Fibroblast of the conjunctiva (primary cell): Measurements from ENCODE around the gene CRYBG2.
A peak's percentile ranks its signal among the peaks of the same experiment; 100 is the strongest.
"Not testable (repeated sequence)": the region's sequence is repeated elsewhere in the genome, so short reads cannot be mapped to it uniquely, and the experiment has no call there.

ENCODE experiments used
- DNase-seq: peaks from one replicate; pipeline ENCODE4 v3.0.0-alpha.2; 2010; ENCODE audit warnings: low read depth

CRYBG2 gene

DNA sequence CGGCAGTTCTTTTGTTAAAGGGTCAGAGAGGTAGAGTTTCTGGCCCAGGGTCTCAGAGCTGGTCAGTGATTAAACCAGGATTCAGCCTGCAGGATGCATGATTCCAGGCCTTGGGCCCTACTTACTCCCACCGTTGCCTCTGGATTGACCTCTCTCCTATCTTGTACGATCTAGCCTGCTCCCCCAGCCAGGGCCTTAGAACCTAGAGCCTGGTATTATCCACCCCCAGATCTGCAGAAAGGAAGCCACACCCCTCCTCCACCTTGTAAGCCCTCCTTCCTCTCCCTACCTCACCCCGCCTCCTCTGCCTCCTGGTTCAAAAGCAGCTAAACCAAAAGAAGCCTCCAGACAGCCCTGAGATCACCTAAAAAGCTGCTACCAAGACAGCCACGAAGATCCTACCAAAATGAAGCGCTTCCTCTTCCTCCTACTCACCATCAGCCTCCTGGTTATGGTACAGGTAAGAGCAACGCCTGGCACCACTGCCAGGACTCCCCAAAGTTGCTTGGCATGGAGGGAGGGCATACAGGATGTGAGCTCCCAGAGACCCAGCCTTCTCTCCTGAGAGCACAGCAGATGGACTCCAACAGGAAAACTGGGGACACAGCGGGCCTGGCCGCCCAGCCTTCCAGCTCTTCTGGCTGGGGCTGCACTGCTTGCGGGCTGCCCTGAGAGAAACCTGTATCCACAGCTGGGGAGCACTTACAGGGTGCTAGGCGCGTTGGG is 36.2 kb downstream of the CRYBG2 start, which contains the start of gene CD52:
TSS of gene CD52 (plus strand) at position 347 of the 726 bp plus-strand sequence. CDS start at position 407, 60 bp downstream.
- DNase-seq = no peak

GRCh38 chr1:26317146-26317545 is 36.8 kb downstream of the CRYBG2 start:
- no peak for DNase-seq

DNA sequence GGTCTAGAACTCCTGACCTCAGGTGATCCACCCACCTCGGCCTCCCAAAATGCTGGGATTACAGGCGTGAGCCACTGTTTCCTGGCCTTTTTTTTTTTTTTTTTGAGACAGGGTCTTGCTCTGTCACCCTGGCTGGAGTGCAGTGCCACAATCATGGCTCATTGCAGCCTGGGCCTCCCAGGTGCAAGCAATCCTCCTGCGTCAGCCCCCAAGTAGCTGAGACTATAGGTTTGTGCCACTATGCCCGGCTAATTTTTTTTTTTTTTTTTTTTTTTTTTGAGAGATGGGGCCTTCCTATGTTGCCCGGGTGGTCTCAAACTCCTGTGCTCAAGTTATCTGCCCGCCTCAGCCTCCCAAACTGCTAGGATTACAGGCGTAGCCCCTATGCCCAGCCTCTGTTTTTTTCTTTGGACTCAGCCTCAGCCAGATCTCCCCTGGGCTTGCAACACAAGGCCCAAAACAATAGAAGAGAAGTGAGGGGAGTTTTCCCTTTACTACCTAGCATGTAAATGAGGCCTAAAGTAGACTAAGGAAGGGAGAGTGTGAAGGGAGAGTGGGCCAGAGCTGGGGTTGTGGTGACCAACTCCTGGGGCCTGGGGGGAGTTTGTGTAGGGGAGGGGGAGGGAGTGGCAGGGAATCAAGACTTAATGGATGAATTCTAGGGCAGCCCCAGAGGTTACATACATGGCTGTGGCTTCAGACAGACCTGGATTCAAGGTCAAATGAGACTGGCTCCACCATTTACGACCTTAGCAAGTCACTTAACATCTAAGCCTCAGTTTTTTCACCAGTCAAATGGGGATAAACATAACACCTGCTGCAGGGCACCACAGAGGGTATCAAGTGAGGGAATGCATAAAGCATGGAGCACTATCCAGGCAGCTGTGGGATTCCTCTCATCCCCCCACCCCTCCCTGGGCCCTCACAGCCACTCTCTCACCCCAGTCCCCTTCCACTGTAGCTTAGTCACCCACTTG is 37.8 kb downstream of the CRYBG2 start:
- no peak for DNase-seq

GRCh38 chr1:26314501-26314900 is 39.4 kb downstream of the CRYBG2 start:
- DNase-seq = no peak

DNA sequence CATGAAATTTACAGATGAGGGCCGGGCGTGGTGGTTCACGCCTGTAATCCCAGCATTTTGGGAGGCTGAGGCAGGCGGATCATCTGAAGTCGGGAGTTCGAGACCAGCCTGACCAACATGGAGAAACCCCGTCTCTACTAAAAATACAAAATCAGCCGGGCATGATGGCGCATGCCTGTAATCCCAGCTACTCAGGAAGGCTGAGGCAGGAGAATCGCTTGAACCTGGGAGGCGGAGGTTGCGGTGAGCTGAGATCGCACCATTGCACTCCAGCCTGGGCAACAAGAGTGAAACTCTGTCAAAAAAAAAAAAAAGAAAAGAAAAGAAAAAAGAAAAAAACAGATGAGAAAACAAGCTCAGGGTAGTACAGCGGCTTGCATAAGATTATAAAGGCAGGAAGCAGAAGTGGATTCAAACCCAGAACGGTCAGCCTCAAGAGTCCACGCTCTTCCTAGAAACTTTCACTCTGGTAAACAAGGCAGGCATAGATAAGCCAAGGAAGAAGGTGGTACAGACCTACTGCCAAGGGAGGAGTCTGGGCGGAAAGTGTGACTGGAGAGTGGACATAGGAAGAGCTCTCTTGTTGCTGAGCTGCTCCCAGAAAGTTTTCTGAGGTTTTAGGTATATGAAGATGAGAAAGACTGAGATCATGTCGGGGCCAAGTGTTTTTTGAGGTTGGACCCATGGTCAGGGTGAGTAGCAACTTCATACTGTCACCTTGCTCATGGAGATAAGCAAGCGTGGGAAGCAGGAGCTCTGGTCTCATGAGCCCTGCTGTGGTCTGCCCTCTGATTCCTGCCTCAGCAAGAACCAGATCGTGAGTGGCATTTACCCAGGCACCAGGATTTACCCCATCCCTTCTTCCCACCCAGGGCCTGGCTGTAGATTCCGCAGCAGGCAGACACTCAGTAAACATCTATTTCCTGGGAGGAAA is 45.7 kb downstream of the CRYBG2 start:
- not testable (repeated sequence) for DNase-seq

DNA sequence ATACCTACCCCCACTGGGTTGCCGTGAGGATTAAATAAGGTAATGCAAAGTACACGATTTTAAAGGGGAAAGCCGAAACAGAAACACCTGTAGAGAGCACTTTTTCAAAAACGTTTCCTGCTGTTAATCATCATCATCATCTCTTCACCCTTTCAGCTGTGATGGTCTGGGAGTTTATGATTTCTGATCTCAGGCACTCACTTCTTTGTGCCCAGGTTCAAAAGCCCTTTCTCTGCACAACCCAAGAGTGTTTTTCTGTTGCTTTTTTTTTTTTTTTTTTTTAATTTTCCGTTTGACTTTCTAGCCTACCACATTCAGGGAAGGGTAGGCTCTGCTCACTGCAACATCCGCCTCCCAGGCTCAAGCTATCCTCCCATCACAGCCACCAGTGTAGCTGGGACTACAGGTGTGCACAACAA is 46.6 kb downstream of the CRYBG2 start:
- DNase-seq = no peak

DNA sequence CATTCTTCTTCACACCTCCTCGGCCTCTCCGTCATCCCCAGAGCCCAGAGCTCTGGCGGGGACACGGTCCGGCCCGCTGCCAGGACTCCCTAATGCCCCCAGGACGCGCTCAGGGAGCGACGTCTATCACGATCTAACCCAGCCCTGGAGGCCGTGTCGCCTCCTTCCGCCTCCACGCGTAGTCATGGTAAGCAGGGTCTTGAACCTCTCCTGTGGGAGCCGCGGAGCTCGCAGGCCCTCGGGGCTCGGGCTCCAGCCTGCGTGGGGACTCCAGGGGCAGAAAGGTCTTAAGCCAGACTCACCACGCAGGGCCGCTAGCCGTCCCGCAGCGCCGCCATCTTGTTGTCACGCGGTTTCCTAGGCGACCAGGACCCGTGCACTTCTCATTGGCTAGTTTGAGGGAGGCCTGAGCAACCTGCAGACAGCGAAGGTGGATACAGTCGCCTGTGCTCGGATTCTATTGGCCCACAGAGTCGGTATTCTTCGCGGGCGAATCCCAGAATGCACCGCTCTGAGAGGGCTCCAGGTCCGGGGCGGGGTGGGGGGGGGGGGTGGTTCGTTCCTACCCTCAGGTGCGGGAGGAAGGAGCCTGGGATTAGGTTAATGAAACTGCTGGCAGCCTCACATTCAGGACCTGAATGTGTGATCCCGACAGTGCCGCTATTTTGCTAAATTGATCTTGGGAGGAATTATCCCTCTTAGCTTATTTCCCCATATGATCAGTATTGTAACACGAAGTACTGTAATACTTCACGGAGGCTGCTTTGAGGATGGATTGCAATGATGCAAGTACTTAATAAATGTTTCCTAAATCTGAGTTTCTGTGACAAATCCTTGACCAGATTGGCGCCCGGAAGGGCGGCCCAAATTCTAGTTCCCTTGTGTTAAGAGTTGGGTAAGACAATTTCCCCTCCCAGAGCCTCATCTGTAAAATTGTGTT is 47.4 kb downstream of the CRYBG2 start, which contains the start of gene UBXN11:
TSS of gene UBXN11 (minus strand) at position 347 of the 940 bp plus-strand sequence. CDS start 3,753 bp downstream, outside the sequence.
- DNase-seq = peak; percentile 89

DNA sequence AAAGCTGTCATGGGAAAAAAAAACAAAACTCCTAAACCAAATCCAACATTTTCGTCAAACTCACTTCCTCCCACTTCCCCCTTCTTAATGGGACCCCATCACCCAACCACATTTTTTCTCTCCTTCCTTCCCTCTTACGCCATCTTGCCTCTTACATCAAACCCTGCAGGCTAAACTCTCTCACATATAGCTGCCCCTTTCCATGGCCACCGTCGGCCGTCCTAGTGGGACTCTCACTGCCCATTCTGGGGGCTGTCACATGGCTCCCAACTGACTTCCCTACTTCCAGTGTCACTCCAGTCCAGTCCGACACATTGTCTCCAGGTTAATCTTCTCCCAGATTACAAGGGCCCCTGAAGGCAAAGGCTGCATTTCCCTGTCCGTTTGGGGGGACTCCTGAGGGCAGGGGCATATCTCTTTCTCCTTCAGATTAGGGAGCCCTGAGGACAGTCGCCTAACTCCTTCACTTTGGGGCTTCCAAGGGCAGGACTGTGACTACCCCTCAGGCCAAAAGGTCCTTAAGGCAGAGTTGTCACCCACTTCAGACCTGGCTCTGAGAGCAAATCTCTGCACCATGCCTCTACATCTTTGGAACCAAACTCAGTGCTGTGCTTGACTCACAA is 48.2 kb downstream of the CRYBG2 start:
- no peak for DNase-seq

- peak; percentile 68 for DNase-seq
Measured at GRCh38 chr1:26302733-26303405, 51.1 kb downstream of the CRYBG2 start.

- DNase-seq = no peak
Measured at GRCh38 chr1:26300578-26301275, 53.2 kb downstream of the CRYBG2 start.

GRCh38 chr1:26297791-26298124 is 56.2 kb downstream of the CRYBG2 start:
- DNase-seq = no peak

DNA sequence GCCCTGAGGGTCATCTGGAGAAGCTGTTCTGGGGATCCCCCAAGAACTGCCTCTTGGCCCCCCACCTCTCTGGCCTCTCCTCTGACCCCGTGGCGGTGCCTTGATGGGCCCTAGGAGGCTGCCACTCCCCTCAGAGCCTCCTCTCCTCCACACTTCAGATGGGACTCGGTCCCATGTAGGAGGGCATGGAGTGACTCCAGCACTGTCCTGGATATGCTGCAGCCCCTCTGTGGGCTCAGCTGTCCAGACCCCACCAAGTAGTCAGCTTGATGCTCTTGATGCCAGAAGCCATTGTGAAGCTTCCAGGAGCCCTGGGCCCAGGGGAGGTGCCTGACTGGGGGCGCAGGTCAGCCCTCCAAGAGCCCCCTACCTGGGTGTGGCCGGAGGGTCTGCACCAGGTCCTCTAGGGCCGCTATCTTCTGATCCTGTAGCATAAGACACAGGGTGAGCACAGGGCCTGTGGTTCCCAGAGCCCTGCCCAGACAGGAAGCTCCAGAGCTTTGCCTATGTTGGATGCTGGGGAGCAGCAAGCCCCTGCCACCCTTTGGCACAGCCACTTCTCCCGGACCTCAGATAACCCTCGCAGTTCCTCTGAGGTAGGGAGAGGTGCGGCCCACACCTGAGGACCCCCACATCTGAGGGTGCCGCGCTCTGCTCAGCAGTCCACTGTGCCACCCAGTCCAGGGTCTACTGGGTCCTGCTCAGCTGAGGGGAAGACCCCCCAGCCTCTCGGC is 56.7 kb downstream of the CRYBG2 start:
- DNase-seq = no peak

DNA sequence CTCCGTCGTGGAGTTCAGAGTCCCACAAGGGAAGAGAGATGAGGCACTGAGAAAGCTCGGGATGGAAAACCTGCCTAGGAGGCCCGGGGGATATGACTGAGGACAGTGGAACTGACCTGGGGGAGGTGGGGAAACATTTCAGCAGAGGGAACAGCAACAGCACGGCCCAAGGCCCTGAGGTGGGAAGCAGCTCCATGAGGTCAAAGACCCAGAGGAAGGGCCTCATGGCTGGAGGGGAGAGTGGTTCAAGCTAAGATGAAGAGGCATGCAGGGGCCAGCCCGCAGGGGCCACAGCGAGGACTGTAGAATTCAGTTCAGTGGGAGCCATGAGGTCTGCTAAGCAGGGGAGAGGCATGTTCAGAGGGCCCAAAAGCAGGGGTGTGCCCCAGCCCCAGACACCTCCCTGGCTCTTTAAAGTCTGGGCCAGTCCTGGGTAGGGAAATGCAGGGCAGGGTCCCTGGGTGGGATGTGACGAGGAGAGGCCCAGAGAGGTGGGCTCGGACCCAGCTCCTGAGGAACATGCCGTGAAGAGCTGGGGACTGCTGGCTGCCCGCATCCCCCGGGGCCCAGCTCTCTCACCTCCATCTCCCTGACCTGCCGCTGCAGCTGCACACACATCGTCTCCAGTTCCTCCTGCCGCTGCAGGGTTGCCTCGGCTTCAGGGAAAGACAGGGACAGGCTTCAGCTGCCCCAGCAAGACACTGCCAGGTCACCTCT is 57.4 kb downstream of the CRYBG2 start:
- no peak for DNase-seq

GRCh38 chr1:26295194-26296138 is 58.5 kb downstream of the CRYBG2 start:
- DNase-seq = no peak

DNA sequence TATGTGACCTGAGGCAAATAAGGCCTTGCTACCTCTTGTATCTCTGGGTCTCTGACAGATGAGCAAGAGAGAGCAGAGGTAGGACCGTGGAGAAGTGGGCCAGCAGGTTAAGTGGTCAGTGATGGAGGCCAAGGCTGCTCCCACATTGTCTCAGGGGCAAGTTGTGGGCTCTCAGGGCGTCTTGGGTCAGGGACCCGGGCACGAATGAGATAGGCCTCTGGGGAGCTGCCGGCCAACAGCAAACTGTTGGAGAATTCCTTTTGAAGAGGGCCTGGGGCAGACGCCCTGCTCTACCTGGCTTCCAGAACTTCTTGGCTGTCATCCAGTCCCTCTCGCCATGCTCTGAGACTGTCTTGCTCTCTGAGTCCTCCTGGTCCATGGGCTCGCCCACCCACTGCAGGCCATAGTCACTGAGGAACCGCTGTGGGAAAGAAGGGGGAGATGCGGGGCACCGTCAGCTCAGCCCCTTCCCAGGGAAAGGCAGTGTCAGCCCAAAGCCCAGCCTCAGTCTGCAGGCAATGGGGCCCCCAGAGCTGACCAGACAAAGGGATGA is 59.9 kb downstream of the CRYBG2 start:
- no peak for DNase-seq

- DNase-seq = not testable (repeated sequence)
Measured at GRCh38 chr1:26292735-26293134, 61.2 kb downstream of the CRYBG2 start.
